HG02981 (cell line): ENCODE results near the gene GPA33.

ENCODE experiments used
- ATAC-seq: cut with Tn5 transposase; IDR thresholded peaks from one replicate; pipeline ENCODE4 v1.9.1; 2021; ENCODE audit warnings: mild to moderate bottlenecking, moderate library complexity; ENCODE audit not compliant: unreplicated experiment

Gene GPA33

GRCh38 chr1:167118188-167118587 lies 28.0 kb upstream of the GPA33 start:
- ATAC-seq, result no peak

- no peak for ATAC-seq
Observed at GRCh38 chr1:167117225-167117624, 27.0 kb upstream of the GPA33 start.

GRCh38 chr1:167116174-167116573 lies 26.0 kb upstream of the GPA33 start:
- ATAC-seq, result no peak

- no peak for ATAC-seq
Observed at GRCh38 chr1:167115655-167116054, 25.5 kb upstream of the GPA33 start.

GRCh38 chr1:167114725-167115124 lies 24.5 kb upstream of the GPA33 start:
- no peak for ATAC-seq

- ATAC-seq, result no peak
Observed at GRCh38 chr1:167111868-167112709, 21.9 kb upstream of the GPA33 start.

- peak; percentile 76 for ATAC-seq
Observed at GRCh38 chr1:167110586-167110985, 20.4 kb upstream of the GPA33 start.

- ATAC-seq, result no peak
Observed at GRCh38 chr1:167109125-167109524, 18.9 kb upstream of the GPA33 start.

- no peak for ATAC-seq
Observed at GRCh38 chr1:167107456-167107855, 17.3 kb upstream of the GPA33 start.

- no peak for ATAC-seq
Observed at GRCh38 chr1:167106119-167106461, 15.9 kb upstream of the GPA33 start.

- ATAC-seq, result no peak
Observed at GRCh38 chr1:167105271-167106118, 15.3 kb upstream of the GPA33 start.

- peak; percentile 48 for ATAC-seq
Observed at GRCh38 chr1:167104256-167104633, 14.1 kb upstream of the GPA33 start.

GRCh38 chr1:167102906-167103573 lies 12.9 kb upstream of the GPA33 start:
- no peak for ATAC-seq

- ATAC-seq, result no peak
Observed at GRCh38 chr1:167101754-167102153, 11.6 kb upstream of the GPA33 start.

- ATAC-seq, result no peak
Observed at GRCh38 chr1:167100730-167101129, 10.6 kb upstream of the GPA33 start.

GRCh38 chr1:167099851-167100250 lies 9.7 kb upstream of the GPA33 start:
- ATAC-seq, result no peak

GRCh38 chr1:167095368-167095767 lies 5.2 kb upstream of the GPA33 start:
- ATAC-seq, result no peak

GRCh38 chr1:167094690-167095089 lies 4.5 kb upstream of the GPA33 start:
- ATAC-seq, result no peak

GRCh38 chr1:167093846-167094516 lies 3.8 kb upstream of the GPA33 start, which contains the start of gene STYXL2:
TSS of gene STYXL2 (plus strand) at chr1:167094075. CDS start at chr1:167094850, 775 bp downstream.
- ATAC-seq, result no peak

GRCh38 chr1:167092653-167093052 lies 2.5 kb upstream of the GPA33 start:
- ATAC-seq, result no peak

- ATAC-seq, result no peak
Observed at GRCh38 chr1:167089939-167090313, 251 bp downstream of the GPA33 start.
